Kidney capillary endothelial cell (primary cell): Measurements from ENCODE around the gene GOSR1.
"Not testable (repeated sequence)": the region's sequence is repeated elsewhere in the genome, so short reads cannot be mapped to it uniquely, and the experiment has no call there.

Experiments
- DNase-seq: peaks from one replicate; pipeline ENCODE4 v3.0.0-alpha.2; 2018; ENCODE audit warnings: low spot score

The GOSR1 gene

DNA sequence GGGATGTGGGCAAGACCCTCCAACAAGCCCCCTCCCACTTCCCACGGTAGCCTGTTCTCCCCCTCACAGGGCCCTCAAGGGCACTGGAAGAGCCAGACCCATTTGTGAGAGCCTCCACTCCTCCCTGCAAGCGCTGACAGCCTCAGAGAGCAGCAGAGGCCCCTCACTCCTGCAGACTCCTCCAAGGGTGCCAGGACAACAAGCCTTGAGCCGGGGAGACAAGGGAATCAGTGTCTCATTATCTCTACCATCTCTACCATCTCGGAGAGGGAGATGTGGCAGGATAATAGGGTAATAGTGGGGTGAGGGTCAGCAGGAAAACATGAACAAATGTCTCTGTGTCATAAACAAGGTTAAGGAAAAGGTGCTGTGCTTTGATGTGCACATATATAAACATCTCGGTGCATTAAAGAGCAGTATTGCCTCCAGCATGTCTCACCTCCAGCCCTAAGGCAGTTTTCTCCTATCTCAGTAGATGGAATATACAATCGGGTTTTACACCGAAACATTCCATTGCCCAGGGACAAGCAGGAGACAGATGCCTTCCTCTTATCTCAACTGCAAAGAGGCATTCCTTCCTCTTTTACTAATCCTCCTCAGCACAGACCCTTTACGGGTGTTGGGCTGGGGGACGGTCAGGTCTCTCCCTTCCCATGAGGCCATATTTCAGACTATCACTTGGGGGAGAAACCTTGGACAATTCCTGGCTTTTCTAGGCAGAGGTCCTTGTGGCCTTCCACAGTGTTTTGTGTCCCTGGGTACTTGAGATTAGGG lies 86.1 kb downstream of the GOSR1 start:
- DNase-seq = not testable (repeated sequence)

DNA sequence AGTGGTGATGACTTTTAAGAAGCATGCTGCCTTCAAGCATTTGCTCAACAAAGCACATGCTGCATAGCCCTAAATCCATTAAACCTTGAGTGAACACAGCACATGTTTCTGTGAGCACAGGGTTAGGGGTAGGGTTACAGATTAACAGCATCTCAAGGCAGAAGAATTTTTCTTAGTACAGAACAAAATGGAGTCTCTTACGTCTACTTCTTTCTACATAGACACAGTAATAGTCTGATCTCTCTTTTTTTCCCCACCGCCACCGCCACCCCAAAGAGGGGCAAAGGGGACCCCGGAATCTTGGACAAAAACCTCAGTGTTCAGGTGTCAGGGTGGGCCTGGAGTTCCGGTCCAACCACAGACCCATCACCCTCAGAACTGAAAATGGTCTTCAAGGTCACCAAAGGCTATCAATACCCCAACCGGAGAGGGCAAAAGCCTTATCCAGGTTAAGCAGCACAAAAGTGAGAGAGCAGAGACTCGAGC lies 86.7 kb downstream of the GOSR1 start:
- DNase-seq = not testable (repeated sequence)

DNA sequence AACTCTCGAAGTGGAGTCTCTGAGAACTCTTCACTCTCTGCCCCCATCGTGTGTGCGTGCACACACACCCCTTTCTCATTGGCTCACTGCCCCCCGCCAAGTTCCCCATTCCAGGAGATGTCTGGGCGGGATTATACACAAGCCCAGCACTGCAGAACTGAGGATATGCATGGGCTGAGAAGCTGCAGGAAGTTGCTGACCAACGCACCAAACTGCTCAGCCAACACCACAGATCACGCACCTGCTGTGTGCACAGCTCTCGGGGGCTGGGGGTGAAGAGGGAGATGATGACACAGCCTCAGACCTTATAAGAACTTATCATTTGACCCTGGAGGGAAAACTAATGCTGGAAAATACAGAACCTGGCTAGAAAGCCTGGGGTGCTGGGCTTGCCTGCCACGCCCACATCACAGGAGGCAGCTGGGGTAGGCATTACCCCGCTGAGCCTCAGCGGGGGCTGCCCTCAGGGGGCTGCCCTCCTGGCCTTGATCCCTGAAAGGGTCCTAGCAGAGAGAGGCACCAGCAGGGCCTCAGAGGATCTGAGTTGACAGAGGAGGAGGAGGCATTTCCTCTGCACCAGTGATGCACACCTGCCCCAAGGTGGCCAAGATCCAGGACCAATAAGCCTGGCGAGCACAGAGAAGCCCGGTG lies 87.3 kb downstream of the GOSR1 start:
- not testable (repeated sequence) for DNase-seq

DNA sequence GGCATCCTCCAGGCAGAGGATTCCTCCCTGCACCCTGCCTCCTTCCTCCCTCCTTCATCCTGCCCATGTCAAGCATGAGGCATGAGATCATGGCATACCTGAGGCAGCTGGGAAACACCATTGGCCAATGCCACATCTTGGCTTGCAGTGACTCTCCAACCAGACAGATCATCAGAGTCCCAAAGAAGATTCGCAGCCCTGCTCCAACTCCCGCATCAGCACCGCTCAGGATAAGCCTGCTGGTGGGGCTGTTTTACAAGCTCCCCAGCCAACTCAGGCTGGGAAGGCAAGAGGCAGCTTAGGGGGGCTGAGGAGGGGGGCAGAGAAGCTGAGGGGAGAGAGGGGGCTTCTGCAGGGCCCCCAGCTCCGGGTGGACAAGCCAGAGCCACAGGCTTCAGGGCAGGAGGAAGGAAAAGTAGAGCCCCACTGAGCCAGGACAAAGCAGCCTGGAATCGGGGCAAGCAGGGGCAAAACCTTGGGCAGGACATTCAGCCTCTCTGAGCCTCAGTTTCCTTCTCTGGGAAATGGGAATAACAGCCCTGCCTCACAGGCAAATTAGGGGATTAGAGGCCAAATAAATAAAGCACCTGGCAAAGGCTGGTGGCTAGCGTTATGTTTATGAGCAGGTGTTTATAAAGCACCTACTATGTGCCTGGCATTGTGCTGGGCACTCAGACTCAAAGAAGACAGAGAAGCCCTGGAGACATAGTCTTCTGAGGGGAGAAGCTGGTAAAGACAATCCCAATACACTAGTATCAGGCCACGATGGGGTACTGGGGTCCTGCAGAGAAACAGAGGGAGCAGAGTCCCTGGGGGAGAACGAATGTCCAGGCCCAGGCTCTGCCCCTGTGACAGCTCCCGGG lies 88.1 kb downstream of the GOSR1 start:
- DNase-seq = no peak

DNA sequence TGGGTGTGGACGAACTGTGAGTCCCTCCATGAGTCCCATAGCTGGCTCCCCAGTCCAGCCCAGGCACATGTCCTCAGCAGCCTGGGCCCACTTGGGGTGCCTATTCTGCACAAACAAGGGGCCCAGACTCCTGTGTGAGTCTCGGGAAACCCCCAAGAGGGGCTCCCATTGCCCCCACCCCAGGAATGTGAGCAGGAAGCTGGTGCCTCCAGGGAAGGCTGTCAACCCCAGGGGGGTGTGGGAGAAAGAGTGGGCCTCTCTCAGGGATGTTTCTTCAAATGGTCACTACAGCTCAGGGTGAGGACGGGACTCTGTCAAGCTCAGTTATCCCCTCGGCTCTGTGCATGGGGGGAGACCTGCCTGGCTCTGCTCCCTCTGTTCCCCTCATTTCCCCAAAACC lies 88.9 kb downstream of the GOSR1 start:
- DNase-seq = not testable (repeated sequence)

DNA sequence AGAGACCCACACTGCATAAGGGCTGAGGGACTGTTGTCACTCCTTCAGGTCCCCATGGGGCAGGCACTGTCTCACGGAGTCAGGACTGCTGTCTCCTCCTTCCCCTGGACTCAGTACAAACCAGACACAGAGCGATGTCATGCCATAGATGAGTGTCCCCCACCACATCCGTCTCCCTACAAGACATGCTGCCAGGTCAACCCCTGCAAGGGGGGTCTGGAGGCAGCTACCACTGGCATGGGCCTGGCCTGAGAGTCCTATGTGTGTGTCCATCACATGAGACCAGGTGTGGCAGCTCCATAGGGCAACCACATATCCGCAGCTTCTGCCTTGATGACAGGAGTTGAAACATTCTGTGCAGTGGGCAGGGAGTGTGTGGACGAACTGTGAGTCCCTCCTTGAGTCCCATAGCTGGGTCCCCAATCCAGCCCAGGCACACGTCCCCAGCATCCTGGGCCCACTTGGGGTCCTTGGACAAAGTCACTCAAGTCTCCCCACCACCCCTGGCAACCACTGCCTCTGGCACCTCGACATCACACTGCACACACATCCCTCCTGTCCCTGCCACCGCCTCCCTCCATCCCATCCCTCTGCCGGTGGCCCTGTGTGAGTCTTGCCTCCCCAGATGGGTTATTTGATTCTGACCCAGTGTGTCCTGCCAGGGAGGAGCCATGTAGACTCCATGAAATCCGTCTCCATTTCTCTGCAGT lies 89.5 kb downstream of the GOSR1 start:
- DNase-seq = not testable (repeated sequence)

DNA sequence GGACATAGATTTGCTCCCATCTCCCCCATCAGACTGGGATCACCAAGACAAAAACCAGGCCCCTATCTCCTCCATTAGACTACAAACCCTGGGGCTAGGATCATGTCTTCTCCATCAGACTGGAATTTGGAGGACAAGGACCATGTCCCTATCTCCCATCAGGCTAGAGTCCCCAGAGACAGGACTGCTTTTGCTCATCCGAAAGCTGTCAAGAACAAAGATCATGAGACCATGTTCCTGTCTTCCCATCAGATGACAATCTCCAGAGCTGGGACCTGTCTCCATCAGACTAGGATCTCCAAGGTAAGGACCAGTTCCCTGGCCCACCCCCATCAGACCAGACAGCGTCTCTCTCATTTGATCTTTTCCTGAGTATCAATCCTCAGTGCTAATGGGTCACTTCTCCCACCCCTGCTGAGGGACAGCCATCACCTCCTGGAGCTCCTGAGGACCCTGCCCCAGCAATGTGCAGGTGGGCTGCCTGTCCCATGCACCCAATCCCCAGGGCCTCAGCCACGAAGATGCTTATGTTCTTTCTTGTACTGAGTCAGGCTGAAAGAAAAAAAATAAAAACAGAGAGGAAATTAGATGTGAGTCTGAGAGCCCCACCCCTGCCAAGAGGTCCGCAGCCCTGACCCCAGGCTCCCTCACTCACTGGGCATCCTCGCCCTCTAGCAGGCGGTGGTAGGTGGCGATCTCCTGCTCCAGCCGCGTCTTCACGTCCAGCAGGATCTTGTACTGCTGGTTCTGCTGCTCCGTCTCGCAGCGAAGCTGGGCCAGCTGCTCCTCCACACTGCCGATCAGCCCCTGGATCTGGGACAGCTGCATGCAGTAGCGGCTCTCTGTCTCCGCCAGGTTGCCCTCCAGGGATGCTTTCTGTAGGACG lies 90.3 kb downstream of the GOSR1 start:
- DNase-seq = no peak

DNA sequence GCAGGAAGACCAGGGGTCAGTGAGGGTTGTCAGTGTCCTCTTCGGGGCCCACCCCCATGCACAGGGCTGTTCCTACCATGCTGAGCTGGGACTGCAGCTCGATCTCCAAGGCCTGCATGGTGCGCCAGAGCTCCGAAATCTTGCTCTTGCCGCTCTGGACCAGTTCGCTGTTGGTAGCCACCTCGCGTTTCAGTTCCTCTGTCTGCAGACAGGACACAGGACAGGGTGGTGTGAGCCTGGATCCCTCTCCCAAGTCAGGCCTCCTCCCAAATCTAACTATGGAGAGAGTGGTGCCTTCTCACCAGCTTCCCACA lies 90.9 kb downstream of the GOSR1 start:
- no peak for DNase-seq

DNA sequence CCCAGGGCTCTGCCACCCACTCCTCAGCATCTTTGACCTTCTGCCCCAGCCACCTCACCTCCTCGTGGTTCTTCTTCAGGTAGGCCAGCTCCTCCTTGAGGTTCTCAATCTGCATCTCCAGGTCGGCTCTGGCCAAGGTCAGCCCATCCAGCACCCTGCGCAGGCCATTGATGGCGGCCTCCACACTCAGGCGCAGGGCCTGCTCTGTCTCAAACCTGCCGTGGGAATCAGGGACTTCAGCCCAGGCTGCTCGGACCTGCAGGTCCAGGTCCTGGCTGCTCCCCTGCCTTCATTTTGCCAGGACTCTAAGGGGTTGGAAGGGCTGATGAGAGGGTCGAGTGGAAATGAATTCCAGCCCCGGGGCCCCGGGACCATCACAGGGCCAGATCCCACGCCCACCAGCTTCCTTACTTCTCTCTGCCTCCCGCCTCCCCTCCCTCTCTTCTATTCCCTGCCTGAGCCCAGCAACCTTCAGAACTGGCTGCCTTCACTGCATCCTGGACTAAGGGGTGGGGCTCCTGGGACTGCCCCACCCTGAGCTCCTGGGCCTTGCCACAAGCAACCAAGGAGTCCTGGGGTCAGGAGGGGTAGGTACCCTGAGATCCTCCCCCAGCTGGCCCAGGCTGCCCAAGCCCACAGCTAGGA lies 92.4 kb downstream of the GOSR1 start:
- DNase-seq = not testable (repeated sequence)

DNA sequence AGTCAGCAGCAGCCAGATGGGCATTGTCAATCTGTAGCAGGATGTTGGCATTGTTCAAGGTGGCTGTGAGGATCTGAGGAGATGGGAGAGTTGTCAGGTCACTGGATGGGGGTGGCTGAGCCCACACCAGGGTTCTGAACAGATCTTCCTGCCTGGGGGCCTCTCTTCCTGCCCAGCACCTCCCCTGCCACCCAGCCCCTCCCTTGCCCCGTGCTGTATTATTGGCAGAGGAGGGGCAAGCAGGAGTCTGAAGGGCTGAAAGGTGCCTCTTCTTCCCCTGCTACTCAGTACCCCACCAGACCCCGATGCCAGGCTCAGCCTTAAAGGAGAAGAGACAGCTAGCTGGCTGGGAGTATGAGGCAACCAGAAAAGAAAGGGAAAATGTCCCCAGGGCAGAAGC lies 93.0 kb downstream of the GOSR1 start:
- no peak for DNase-seq

DNA sequence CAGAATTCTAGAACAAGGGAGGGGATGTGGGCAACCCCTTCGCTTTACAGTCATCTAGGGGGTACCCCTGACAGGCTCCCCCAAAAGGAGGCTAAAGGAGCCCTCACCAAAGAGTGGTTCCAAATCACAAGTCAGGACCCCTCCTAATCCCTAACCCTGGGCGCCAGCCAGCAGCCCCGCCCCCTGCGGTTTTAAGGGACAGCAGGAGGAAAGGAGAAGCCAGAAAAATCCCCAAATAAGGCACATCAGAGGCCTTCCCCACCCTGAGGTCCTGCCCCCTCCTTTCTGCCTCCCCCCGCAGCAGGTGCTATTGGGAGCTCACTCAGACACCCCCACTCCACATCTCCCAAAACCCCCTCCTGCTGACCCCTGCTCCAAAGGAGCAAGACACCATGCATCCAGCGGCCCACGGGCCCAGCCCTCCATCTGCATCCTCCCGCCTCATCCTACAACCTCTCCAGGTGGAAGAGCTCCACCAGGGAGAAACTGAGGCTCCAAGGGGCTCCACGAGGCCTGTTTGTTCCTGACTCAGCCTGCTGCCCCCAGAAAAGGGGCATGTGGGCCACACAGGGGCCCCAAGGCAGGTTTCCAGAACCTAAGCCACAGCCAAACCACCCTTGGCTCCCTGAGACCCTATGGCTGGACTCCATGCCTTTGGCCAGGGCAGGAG lies 93.5 kb downstream of the GOSR1 start:
- DNase-seq = no peak

DNA sequence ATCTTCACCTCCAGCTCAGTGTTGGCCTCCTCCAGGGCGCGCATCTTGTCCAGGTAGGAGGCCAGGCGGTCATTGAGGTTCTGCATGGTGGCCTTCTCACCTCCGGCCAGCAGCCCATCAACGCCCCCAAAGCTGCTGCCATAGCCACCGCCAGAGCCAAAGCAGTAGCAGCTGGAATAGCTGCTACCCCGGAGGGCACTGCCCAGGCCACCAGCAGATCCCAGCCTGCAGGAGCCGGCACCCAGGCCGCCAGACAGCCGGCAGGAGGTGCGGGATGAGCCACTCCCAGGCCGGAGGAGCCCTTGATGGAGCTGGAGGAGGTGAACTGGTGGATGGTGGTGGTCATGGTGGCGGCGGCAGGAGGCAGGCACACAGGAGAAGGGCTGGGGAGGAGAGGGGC lies 94.2 kb downstream of the GOSR1 start:
- DNase-seq = not testable (repeated sequence)

DNA sequence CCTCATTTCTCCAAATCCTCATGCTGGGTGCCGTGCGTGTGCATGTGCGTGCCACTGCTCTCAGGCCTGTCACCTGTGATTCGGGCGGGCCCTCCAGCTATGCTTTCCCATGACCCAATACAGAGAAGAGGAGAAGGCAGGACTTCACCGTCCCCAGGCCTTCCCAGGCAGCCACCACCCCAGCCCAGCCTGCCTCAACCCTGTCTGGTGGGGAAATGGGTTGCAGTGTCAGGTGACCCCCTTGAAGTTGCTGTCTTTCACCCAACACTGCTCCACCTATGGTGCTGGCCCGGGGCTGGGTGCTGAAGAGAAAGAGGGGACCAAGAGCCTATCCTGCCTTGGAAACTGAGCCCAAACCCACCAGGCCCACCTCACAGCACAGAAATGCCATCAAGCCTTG lies 94.7 kb downstream of the GOSR1 start:
- DNase-seq = no peak

DNA sequence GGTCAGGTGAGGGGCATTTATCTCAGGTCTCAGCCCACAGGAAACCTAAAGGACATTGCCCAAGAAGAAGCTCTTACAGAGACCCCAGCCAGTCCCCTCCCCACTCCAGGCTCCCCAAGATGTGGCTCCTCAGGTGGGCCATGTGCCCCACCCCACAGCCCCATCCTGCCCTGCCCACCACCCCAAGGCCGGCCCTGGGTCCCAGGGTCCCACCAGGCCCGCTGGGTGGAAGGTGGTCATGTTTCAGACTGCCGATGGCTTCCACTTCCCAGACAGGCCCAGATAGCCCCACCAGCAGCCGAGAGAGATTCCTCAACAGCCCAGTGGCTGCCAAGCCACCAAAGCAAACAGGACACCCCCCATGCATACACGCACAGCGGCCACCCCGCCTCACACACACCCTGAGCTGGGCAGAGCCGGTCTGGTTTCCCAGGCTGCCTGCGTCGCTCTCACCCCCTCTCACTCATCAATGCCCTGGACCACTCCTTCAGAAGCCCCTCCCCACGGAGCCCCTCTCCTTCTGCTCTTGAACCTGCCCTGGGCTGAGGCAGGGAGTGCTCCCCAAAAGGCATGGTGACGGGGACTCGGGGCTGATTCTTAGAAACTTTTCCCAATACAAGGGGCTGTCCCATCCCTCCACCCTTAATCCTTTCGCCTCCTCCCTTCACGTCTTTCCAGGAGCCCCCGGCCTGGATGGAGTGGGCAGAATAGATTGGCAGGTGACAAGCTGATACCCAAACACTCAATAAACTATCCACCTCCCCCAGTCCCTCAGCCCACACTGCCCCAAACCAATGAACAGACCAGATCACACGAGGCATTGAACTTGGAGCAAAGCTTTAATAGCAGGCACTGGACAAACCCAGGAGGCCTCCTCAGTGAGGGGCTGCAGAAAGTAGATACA lies 95.7 kb downstream of the GOSR1 start:
- not testable (repeated sequence) for DNase-seq

DNA sequence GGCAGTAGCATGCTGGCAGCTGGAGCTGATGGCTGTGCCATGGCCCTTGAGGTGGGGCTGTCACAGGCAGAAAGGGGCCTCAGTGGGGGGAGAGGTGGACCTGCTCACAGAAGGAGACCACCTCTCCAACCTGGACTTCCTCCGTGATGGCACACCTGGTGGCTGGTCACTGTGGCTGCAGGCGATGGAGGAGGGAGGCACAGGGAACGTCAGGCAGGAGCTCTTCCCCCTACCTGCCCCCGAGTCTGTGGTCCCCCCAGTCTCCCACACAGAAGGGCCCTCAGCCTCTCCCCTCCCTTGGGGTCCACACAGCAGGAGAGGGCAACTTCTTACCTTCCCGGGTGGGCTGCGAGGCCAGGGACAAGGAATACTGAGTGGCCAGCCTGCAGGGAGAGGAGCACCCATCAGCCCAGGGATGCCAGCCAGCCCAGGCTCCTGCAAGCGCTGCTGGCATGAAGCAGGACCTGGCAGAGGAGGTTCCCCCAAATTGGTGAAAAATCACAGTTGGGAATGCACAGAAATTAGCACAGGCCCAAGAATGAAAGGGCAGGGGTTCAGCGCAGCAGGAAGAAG lies 96.5 kb downstream of the GOSR1 start:
- no peak for DNase-seq

DNA sequence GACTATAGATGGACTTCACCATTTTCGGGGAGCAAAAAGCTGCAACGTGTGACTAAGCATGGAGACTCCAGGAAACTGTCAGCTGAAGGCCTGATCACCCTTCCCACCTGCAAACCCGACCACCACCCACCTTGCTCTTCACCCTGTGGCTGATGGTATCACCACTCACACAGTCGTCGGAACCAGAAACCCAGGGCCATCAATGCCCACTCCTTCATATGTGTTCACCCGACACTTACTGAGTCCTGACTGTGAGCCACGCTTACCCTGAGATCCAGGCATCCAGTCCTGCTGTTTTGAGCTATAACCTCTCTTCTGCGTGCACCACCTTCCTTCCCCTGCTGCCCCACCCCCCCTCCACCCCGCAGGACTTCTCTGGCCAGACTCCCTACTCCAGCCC lies 97.1 kb downstream of the GOSR1 start:
- DNase-seq = not testable (repeated sequence)

DNA sequence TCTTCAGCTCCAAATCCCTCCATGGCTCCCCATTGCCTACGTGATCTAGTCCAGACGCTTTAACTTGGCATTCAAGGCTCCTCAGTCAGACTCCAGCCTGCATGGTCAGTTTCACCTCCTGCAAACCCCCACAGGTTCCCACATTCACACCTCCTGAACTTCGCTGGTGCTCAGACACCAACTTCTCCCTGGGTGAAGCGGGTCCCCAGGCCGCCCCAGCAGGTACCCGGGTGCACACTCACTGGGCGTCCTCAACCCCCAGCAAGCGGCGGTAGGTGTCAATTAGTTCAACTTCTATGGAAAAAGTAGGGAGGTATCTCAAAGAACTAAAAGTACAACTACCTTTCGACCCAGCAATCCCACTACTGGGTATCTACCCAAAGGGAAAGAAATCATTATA lies 97.6 kb downstream of the GOSR1 start:
- not testable (repeated sequence) for DNase-seq

DNA sequence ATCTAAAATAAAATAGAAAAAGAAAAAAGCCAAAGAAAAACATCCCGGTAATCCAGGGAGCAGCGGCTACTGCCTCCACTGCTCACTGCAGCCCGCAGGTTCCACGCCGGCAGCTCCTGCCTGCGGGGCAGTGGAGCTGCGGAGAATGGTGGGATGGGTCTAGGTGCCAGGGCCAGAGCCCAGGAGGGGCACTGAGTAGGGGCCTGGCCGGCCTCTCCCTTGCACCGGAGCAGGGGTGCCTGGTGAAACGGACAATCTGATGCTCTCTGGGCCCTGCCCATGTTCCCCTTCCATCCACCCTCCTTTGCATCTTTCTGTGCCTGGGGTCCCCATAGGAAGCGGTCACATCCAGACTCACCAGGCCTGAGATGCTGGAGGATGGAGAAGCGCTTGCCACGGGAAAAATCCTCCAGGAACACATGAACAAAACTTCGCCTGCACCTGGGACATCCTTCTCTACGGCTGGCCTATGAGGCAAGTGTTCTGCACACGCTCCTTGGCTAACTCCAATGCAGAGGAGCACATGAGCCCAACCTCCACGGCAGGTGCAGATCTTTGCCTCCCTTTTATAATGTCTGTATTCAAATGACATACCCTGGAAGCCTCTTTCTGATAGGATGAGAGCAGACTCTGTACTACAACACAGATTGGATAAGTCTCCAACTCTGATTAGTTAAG lies 98.6 kb downstream of the GOSR1 start:
- DNase-seq = not testable (repeated sequence)
